Measurements from ENCODE around the gene TRIM56.

The TRIM56 gene

DNA sequence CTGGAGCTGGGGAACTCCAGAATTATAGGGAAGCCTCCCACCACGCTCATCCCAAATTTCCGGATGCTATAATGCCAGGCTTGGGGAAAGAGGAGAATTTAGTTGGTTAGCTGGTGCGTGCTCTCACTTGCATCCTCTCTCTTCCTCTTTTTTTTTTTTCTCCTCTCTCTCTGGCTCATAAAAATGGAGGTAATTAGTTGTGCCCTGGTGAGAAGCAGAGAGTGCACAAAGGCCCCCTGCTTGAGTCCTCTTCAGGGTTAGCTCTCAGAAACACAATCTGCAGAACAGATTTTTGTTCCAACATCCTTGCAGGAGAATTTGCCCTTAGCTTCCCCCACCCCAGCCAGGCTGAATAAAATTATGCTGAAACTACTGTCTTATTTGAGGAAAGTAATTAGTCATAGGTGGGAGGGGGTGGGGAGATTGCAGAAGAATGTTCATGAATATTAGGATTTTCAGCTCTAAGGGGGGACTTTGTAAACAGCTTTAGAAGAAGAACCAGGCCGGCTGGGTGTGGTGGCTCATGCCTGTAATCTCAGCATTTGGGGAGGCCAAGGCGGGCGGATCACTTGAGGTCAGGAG, 49.2 kb downstream of the TRIM56 start:
- no peaks in the 10 kb centered on the region for H3K9me3 ChIP-seq (ENCODE audit: low read length)
- no peak overlapping the region for H2AFZ ChIP-seq (ENCODE audit: low read depth, low read length)
- no peak overlapping the region for H3K4me3 ChIP-seq (ENCODE audit: low read length)
- no peaks in the 10 kb centered on the region for H3K36me3 ChIP-seq (ENCODE audit: insufficient read depth, low read length)
- H3K27me3 ChIP-seq (ENCODE audit: insufficient read depth, low read length): no peaks in the 10 kb centered on the region
- peaks cover 10% of the 10 kb centered on the region for H3K4me1 ChIP-seq (ENCODE audit: insufficient read depth, low read length)

DNA sequence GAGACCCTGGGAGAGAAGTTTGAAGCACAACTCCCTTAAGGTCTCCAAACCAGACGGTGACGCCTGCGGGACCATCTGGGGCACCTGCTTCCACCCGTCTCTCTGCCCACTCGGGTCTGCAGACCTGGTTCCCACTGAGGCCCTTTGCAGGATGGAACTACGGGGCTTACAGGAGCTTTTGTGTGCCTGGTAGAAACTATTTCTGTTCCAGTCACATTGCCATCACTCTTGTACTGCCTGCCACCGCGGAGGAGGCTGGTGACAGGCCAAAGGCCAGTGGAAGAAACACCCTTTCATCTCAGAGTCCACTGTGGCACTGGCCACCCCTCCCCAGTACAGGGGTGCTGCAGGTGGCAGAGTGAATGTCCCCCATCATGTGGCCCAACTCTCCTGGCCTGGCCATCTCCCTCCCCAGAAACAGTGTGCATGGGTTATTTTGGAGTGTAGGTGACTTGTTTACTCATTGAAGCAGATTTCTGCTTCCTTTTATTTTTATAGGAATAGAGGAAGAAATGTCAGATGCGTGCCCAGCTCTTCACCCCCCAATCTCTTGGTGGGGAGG, 52.5 kb downstream of the TRIM56 start:
- H3K4me3 ChIP-seq (ENCODE audit: low read length): no peak overlapping the region
- H3K27me3 ChIP-seq (ENCODE audit: insufficient read depth, low read length): no peaks in the 10 kb centered on the region
- H3K36me3 ChIP-seq (ENCODE audit: insufficient read depth, low read length): no peaks in the 10 kb centered on the region
- no peaks in the 10 kb centered on the region for H3K9me3 ChIP-seq (ENCODE audit: low read length)
- H2AFZ ChIP-seq (ENCODE audit: low read depth, low read length): peak overlapping the region; percentile 75
- peaks cover 10% of the 10 kb centered on the region for H3K4me1 ChIP-seq (ENCODE audit: insufficient read depth, low read length)

DNA sequence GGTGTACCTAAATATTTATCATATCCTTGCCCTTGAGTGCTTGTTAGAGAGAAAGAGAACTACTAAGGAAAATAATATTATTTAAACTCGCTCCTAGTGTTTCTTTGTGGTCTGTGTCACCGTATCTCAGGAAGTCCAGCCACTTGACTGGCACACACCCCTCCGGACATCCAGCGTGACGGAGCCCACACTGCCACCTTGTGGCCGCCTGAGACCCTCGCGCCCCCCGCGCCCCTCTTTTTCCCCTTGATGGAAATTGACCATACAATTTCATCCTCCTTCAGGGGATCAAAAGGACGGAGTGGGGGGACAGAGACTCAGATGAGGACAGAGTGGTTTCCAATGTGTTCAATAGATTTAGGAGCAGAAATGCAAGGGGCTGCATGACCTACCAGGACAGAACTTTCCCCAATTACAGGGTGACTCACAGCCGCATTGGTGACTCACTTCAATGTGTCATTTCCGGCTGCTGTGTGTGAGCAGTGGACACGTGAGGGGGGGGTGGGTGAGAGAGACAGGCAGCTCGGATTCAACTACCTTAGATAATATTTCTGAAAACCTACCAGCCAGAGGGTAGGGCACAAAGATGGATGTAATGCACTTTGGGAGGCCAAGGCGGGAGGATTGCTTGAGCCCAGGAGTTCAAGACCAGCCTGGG, 53.1 kb downstream of the TRIM56 start:
- H3K36me3 ChIP-seq (ENCODE audit: insufficient read depth, low read length): no peaks in the 10 kb centered on the region
- peak overlapping the region; percentile 75 for H2AFZ ChIP-seq (ENCODE audit: low read depth, low read length)
- H3K4me3 ChIP-seq (ENCODE audit: low read length): peak overlapping the region; percentile 34
- no peaks in the 10 kb centered on the region for H3K9me3 ChIP-seq (ENCODE audit: low read length)
- no peaks in the 10 kb centered on the region for H3K27me3 ChIP-seq (ENCODE audit: insufficient read depth, low read length)
- peaks cover 10% of the 10 kb centered on the region for H3K4me1 ChIP-seq (ENCODE audit: insufficient read depth, low read length)

DNA sequence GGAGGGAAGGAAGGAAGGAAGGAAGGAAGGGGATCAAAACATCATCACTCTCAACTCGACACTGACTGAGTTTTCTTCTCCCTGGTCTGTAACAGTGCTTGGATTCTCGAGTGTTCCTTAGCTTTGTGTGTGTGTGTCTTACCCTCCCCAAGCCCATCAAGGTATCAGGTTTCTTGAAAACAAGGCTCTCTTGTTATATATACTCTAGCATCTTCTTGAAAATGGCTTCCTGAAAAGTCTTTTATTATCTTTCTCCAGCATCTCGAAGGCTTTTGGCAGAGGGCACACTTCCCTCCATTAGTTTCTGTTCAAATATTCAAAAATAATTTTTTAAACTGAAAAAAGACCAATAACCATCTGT, 55.0 kb downstream of the TRIM56 start:
- Histone ChIP-seq H2AFZ (ENCODE audit: low read depth, low read length) (no peak overlapping the region), H3K9me3 (ENCODE audit: low read length) (no peaks in the 10 kb centered on the region), H3K4me3 (ENCODE audit: low read length) (no peak overlapping the region), H3K27me3 (ENCODE audit: insufficient read depth, low read length) (no peaks in the 10 kb centered on the region), H3K4me1 (ENCODE audit: insufficient read depth, low read length) (peaks cover 5% of the 10 kb centered on the region), H3K36me3 (ENCODE audit: insufficient read depth, low read length) (no peaks in the 10 kb centered on the region)

DNA sequence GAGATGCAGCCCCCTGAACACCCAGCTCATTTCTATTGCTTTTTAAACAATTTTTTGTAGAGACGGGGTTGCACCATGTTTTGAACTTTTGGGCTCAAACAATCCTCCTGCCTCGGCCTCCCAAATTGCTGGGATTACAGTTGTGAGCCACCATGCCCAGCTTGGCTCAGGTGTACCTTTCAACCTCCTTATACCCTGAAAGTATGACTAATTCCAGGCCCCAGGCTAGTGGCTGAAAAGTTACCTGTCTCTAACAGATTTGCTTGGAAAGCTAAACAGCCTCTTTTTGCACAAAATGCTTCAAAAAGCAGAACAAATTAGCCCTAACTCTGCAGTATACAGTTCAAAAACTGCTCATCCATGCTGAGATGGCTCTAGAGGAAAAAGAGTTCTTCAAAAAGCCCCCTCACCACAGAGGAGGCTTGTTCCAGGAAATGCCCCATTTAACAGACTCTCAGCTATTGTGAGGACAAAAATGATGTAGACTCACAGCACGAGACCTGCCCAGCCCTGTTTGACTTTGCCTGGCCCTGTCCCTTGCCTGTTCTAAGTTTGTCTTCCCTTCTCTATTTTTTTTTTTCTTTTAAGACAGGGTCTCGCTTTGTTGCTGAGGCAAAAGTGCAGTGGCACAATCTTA, 55.6 kb downstream of the TRIM56 start:
- no peak overlapping the region for H3K4me3 ChIP-seq (ENCODE audit: low read length)
- H3K27me3 ChIP-seq (ENCODE audit: insufficient read depth, low read length): no peaks in the 10 kb centered on the region
- H3K36me3 ChIP-seq (ENCODE audit: insufficient read depth, low read length): no peaks in the 10 kb centered on the region
- H2AFZ ChIP-seq (ENCODE audit: low read depth, low read length): no peak overlapping the region
- H3K4me1 ChIP-seq (ENCODE audit: insufficient read depth, low read length): peaks cover 5% of the 10 kb centered on the region
- H3K9me3 ChIP-seq (ENCODE audit: low read length): no peaks in the 10 kb centered on the region
